ENCODE results near the gene PCYOX1L. TPM values are rescaled to one million over a fixed set of nuclear protein-coding genes. Genes with fewer than 3 reads are reported as not detected.
"Not testable (repeated sequence)": the region's sequence is repeated elsewhere in the genome, so short reads cannot be mapped to it uniquely, and the experiment has no call there.

PCYOX1L gene
- total RNA-seq, 2 donors from 2014 or later = 11.9 to 19.7 TPM

- no peak overlapping the region for H3K27ac Mint-ChIP-seq
- H3K36me3 Mint-ChIP-seq (ENCODE audit: low read depth) = no peaks in the 10 kb centered on the region
- no peak overlapping the region for H3K4me3 Mint-ChIP-seq
- H3K4me1 Mint-ChIP-seq = peaks cover 5% of the 10 kb centered on the region
- peaks cover 3% of the 10 kb centered on the region for H3K27me3 Mint-ChIP-seq
- ATAC-seq (replicated peaks) = no peak
- no peaks in the 10 kb centered on the region for H3K9me3 Mint-ChIP-seq
Observed at GRCh38 chr5:149380466-149381121, 22.7 kb downstream of the PCYOX1L start.

DNA sequence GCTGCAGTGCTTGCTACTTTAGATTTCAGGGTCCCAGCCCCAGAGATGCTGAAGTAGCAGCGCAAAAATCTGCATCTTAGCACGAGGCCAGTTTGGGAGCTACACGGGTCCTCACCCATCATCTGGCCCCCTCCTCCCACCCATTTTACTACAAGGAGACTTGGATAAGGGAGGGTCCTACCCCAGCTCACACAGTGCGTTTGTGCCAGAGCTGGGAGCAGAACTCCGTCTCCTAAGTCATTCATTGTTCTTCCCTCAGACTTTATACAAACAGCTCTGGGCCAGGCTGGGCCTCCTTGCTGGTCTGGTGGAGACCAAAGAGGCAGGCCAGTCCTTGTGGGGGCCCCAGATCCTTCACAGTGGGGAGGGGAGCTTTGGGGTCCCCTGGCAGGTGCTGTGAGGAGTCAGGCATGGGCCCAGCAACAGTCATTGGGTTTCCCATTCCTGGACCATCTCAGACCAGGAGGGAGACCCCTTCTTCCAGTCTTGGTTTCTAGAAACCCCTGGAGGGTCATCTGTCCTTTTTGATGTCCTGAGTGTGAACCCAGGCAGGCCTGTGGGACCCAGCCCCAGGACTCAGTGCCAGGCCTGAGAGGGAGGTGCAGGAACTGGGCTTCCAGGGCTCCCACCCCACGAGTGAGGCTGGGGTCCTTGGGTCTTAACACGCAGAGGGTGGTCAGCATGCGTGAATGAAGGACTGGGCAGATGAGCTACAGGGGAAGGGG is 23.6 kb downstream of the PCYOX1L start:
- ATAC-seq (replicated peaks) = no peak
- Mint-ChIP-seq H3K27ac (no peak overlapping the region), H3K4me3 (no peak overlapping the region), H3K4me1 (peaks cover 5% of the 10 kb centered on the region), H3K27me3 (peaks cover 6% of the 10 kb centered on the region), H3K36me3 (ENCODE audit: low read depth) (no peaks in the 10 kb centered on the region), H3K9me3 (no peaks in the 10 kb centered on the region)

- no peak overlapping the region for H3K27ac Mint-ChIP-seq
- no peak overlapping the region for H3K4me3 Mint-ChIP-seq
Observed at GRCh38 chr5:149381986-149382338, 24.1 kb downstream of the PCYOX1L start.

GRCh38 chr5:149382517-149383220 is 24.8 kb downstream of the PCYOX1L start:
- peaks cover 6% of the 10 kb centered on the region for H3K27me3 Mint-ChIP-seq
- peaks cover 5% of the 10 kb centered on the region for H3K4me1 Mint-ChIP-seq
- H3K9me3 Mint-ChIP-seq = no peaks in the 10 kb centered on the region
- no peaks in the 10 kb centered on the region for H3K36me3 Mint-ChIP-seq (ENCODE audit: low read depth)
- H3K4me3 Mint-ChIP-seq = no peak overlapping the region
- H3K27ac Mint-ChIP-seq = no peak overlapping the region
- ATAC-seq (replicated peaks) = no peak

More at GRCh38 chr5:149381986-149382338, 24.1 kb downstream of the PCYOX1L start:
- Mint-ChIP-seq H3K36me3 (ENCODE audit: low read depth) (no peaks in the 10 kb centered on the region), H3K9me3 (no peaks in the 10 kb centered on the region), H3K27me3 (peaks cover 6% of the 10 kb centered on the region), H3K4me1 (peaks cover 5% of the 10 kb centered on the region)
- ATAC-seq (replicated peaks) = peak; percentile 87

DNA sequence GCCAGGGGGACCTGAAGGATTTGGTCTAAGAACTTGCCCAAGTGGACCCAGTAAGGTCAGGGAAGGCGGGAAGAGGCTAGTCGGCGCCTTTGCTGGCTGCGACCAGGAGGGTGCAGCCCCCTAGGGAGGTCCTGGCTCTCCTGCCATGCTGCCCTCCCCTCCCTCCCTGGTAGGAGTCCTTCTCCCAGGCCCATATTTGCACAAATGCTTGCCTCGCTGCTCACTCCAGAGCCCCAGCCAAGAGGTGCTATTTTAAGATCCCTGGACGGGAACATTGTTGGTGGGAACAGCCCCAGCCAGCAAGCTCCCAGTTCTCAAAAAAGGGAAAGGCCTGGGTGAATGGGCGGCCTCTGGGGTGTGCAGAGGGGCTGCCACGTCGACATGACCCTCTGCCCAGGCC is 25.6 kb downstream of the PCYOX1L start:
- Mint-ChIP-seq H3K4me1 (peaks cover 5% of the 10 kb centered on the region), H3K36me3 (ENCODE audit: low read depth) (no peaks in the 10 kb centered on the region), H3K9me3 (no peaks in the 10 kb centered on the region), H3K27ac (no peak overlapping the region), H3K4me3 (no peak overlapping the region), H3K27me3 (peaks cover 6% of the 10 kb centered on the region)
- ATAC-seq (replicated peaks) = no peak

DNA sequence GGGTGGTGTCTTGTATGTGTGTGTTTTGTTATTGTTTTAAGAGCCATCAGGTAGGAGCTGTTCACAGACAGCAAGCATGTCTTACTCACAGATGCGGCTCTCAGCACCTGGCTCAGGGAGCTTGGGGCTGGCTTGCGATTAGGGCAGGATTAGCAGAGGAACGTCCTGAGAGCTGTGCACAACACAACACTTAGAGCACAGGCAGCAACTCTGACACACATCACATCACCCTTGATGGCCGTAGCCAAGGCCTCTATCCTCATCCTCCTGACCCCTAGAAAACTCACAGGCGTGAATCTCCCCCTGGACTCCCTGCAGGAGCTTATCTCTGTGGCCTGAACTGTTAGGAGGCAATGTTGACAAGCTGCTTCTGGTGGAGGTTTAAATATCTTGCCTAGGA is 28.3 kb downstream of the PCYOX1L start:
- Mint-ChIP-seq H3K4me1 (peaks cover 5% of the 10 kb centered on the region), H3K4me3 (no peak overlapping the region), H3K36me3 (ENCODE audit: low read depth) (no peaks in the 10 kb centered on the region), H3K27me3 (peaks cover 3% of the 10 kb centered on the region), H3K9me3 (no peaks in the 10 kb centered on the region), H3K27ac (no peak overlapping the region)
- ATAC-seq (replicated peaks) = no peak

DNA sequence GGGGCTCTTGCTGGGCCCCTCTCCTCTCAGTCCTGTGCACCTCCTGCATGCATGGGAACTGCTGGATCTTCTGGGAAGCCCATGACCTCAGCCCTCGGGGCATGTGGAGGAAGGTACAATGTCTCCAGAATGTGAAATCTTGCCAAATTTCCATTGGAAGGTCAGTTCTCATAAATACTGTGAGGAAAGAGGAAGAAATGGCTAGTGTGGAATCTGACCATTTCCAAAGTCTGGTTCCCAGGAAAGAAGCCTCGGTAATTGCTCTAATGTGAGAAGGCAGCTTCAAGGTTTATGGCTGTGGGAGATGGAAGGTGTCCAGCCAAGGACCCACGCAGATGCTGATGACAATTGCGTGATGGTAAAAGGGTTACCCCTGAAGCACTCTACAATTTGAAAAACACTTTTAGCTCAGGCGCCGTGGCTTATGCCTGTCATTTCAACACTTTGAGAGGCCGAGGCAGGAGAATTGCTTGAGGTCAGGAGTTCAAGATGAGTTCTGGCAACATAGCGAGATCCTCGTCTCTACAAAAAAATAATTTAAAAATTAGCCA is 29.3 kb downstream of the PCYOX1L start:
- H3K4me3 Mint-ChIP-seq = no peak overlapping the region
- H3K27ac Mint-ChIP-seq = no peak overlapping the region
- H3K27me3 Mint-ChIP-seq = peaks cover 3% of the 10 kb centered on the region
- H3K36me3 Mint-ChIP-seq (ENCODE audit: low read depth) = no peaks in the 10 kb centered on the region
- no peaks in the 10 kb centered on the region for H3K9me3 Mint-ChIP-seq
- peaks cover under 1% of the 10 kb centered on the region for H3K4me1 Mint-ChIP-seq
- no peak for ATAC-seq (replicated peaks)

DNA sequence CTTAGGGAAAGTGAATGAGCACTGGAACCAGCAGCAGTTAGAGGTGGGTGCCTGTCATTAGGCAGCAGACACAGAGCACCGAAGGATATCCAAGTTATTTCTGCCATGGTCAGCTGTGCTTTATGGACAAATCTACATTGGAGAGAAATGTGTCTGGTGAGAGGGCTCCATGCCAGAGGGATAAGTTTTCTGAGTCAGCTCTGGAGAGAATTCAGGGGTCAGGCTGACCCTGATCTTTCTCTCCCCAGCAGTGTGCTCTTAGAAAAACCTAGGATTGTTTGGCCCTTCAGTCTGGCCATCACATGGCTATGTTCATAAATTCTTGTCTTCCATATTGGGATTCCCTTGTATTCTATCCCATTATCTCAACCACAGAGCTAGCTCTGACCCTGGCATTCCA is 30.1 kb downstream of the PCYOX1L start:
- Mint-ChIP-seq H3K4me1 (no peaks in the 10 kb centered on the region), H3K9me3 (no peaks in the 10 kb centered on the region), H3K27ac (no peak overlapping the region), H3K27me3 (peaks cover 3% of the 10 kb centered on the region), H3K4me3 (no peak overlapping the region), H3K36me3 (ENCODE audit: low read depth) (no peaks in the 10 kb centered on the region)
- ATAC-seq (replicated peaks) = no peak

GRCh38 chr5:149388498-149389190 is 30.8 kb downstream of the PCYOX1L start:
- Mint-ChIP-seq H3K27me3 (peaks cover 3% of the 10 kb centered on the region), H3K36me3 (ENCODE audit: low read depth) (no peaks in the 10 kb centered on the region)
- no peak for ATAC-seq (replicated peaks)

DNA sequence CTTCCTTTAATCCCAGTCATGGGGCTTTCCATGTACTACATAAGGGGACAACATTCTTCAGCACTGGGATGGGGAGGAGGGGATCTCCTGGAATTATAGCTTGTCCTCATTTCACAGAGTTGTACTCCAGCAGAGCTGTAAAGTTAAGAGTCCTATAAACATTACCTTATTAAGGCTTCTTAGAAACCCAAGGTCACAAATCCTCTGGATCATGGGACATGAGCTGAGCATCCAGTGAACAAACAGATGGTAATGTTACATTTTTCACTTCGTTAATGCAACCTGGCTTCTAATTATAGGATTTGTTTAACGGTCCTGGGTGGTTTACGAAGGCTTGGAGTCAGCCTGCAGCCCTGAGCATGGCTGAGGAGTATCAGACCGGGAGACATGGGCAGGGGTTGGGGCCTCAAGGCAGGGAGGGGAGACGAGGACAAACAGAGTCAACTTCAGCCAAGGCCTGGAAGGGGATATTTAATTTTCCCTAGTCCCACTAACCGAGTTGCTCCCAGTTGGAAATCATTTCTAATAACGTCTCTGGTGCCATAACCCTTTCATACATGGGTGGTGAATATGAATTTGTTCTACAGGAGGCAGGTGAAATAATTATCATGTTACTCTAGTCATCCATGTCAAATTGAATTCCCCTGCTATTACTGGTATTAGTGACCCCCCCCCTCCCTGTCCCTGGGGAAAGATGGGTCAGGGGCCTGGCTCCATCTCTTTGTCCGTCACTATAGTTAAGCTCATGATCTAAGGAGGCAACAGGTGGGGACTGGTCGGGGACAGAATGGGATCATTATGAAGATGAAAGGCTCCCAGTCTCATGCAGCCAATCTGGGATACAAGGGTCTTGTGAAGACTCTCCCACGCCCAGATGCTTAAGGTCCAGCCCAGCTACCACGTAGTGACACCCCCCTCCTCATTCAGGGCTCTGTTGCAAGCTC is 32.0 kb downstream of the PCYOX1L start:
- no peak for ATAC-seq (replicated peaks)
- no peak overlapping the region for H3K4me3 Mint-ChIP-seq
- no peaks in the 10 kb centered on the region for H3K9me3 Mint-ChIP-seq
- no peak overlapping the region for H3K27ac Mint-ChIP-seq
- H3K36me3 Mint-ChIP-seq (ENCODE audit: low read depth) = no peaks in the 10 kb centered on the region
- H3K4me1 Mint-ChIP-seq = no peaks in the 10 kb centered on the region
- H3K27me3 Mint-ChIP-seq = peaks cover 3% of the 10 kb centered on the region

More at GRCh38 chr5:149388498-149389190, 30.8 kb downstream of the PCYOX1L start:
- Mint-ChIP-seq H3K9me3 (no peaks in the 10 kb centered on the region), H3K4me3 (no peak overlapping the region), H3K4me1 (no peaks in the 10 kb centered on the region), H3K27ac (no peak overlapping the region)

- not testable (repeated sequence) for H3K9me3 Mint-ChIP-seq; H3K27me3 Mint-ChIP-seq; H3K4me3 Mint-ChIP-seq; H3K4me1 Mint-ChIP-seq; H3K36me3 Mint-ChIP-seq (ENCODE audit: low read depth); ATAC-seq (replicated peaks); H3K27ac Mint-ChIP-seq
Observed at GRCh38 chr5:149391076-149391475, 33.2 kb downstream of the PCYOX1L start.

- H3K36me3 Mint-ChIP-seq (ENCODE audit: low read depth) = no peaks in the 10 kb centered on the region
- ATAC-seq (replicated peaks) = no peak
- no peak overlapping the region for H3K27ac Mint-ChIP-seq
- H3K4me3 Mint-ChIP-seq = no peak overlapping the region
- no peaks in the 10 kb centered on the region for H3K4me1 Mint-ChIP-seq
- no peaks in the 10 kb centered on the region for H3K27me3 Mint-ChIP-seq
- H3K9me3 Mint-ChIP-seq = no peaks in the 10 kb centered on the region
Observed at GRCh38 chr5:149391524-149391923, 33.7 kb downstream of the PCYOX1L start.

- peaks cover 3% of the 10 kb centered on the region for H3K27me3 Mint-ChIP-seq
- H3K36me3 Mint-ChIP-seq (ENCODE audit: low read depth) = no peaks in the 10 kb centered on the region
- no peak overlapping the region for H3K27ac Mint-ChIP-seq
- H3K4me1 Mint-ChIP-seq = no peaks in the 10 kb centered on the region
- no peak overlapping the region for H3K4me3 Mint-ChIP-seq
- H3K9me3 Mint-ChIP-seq = no peaks in the 10 kb centered on the region
- peak; percentile 91 for ATAC-seq (replicated peaks)
Observed at GRCh38 chr5:149392718-149393117, 34.9 kb downstream of the PCYOX1L start.
